ENCODE data around the gene ZNF614.
A peak's percentile ranks its signal among the peaks of the same experiment; 100 is the strongest.
"Not testable (repeated sequence)": the region's sequence is repeated elsewhere in the genome, so short reads cannot be mapped to it uniquely, and the experiment has no call there.

Gene ZNF614

DNA sequence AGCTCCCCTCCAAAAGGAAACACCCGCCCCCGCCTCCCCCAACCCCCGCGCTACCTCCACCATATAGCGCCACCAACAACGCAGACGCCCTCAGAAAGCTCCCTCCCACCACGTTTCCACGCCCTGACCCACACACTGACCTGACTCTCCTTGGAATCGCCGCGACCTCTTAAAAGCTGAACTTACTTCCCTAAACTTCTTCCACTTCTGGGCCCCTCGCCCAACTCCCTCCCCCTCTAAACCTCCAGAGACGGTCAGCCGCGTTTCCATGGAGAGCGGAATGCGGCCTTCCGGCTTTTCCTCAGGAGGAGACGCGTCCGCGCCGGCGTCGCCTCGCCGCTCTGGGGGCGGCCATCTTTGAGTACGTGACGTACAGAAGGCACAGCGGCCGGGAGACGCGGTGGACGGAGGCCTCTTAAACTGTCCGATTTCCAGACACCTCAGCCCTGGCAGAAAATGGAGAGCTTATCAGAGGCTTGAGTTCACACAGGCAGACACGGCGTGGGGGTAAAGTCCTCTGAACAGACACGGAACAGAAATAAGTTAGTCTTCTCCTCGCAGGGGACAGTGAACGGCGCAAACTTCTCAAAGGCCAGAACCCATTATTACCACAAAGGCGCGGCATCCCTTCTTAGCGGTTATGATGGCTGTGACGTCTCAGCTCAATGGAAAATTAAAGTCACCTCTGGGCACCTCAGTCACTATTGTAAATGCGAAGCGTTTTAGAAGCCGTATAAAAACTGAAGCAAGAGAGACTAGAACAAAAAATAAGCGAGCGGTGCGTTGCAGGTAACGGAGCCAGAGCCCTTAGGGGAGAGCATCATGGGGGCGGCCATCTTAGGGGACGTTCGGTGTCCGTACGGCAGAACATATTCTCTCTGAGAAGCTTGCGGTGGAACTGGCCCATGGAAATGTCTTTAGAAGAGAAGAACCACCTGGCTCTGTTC lies 20.6 kb upstream of the ZNF614 start, which contains the start of gene ZNF432:
Gene ZNF432, minus strand, starts transcription at position 284 of the 947 bp plus-strand sequence. CDS start 1,970 bp downstream, outside the sequence.
- peak within 1 kb of the TSS; percentile 61 to 76 for H3K4me3 ChIP-seq
- peaks cover 0 to 8% (median 0%) of the 10 kb centered on the region in 4 donors for H3K4me1 ChIP-seq
- peak within 1 kb of the TSS; percentile 91 to 94 for H3K27ac ChIP-seq
- peaks cover 22 to 33% (median 30%) of the 10 kb centered on the region in 3 donors for H3K36me3 ChIP-seq
- intact Hi-C loops (cut with DNase I; ENCODE audit: low total_unique reads): no loop called here
- DNase-seq: peak; percentile 94 to 98
- no peaks in the 10 kb centered on the region for H3K27me3 ChIP-seq
- TF ChIP-seq, protein P1, sequence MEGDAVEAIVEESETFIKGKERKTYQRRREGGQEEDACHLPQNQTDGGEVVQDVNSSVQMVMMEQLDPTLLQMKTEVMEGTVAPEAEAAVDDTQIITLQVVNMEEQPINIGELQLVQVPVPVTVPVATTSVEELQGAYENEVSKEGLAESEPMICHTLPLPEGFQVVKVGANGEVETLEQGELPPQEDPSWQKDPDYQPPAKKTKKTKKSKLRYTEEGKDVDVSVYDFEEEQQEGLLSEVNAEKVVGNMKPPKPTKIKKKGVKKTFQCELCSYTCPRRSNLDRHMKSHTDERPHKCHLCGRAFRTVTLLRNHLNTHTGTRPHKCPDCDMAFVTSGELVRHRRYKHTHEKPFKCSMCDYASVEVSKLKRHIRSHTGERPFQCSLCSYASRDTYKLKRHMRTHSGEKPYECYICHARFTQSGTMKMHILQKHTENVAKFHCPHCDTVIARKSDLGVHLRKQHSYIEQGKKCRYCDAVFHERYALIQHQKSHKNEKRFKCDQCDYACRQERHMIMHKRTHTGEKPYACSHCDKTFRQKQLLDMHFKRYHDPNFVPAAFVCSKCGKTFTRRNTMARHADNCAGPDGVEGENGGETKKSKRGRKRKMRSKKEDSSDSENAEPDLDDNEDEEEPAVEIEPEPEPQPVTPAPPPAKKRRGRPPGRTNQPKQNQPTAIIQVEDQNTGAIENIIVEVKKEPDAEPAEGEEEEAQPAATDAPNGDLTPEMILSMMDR (IDR thresholded peaks at IDR 0.05): no peak
- peaks cover 0 to 38% (median 12%) of the 10 kb centered on the region in 3 donors for H3K9me3 ChIP-seq

DNA sequence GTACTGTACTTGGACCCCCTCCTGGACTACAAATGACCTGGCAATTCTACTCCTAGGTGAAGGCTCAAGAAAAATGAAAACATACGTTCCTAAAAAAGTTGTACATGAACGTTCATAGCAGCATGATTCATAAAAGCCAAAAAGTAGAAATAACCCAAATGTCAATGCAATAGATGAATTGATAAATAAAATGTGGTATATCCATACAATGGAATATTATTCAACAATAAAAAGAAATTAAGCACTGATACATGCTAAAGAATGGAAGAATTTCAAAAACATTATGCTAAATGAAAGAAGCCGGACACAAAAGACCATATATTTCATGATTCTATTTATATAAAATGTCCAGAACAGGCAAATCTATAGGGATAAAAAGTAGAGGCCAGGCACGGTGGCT lies 11.0 kb upstream of the ZNF614 start:
- Histone ChIP-seq H3K4me1 (no peaks in the 10 kb centered on the region), H3K27me3 (no peaks in the 10 kb centered on the region), H3K4me3 (no peak overlapping the region), H3K36me3 (peaks cover 92 to 94% (median 93%) of the 10 kb centered on the region in 3 donors), H3K27ac (no peak overlapping the region), H3K9me3 (peaks cover 8 to 91% (median 66%) of the 10 kb centered on the region in 3 donors)
- TF ChIP-seq, protein P1 (IDR thresholded peaks at IDR 0.05): no peak
- intact Hi-C loops (cut with DNase I; ENCODE audit: low total_unique reads): no loop called here
- DNase-seq: no peak

DNA sequence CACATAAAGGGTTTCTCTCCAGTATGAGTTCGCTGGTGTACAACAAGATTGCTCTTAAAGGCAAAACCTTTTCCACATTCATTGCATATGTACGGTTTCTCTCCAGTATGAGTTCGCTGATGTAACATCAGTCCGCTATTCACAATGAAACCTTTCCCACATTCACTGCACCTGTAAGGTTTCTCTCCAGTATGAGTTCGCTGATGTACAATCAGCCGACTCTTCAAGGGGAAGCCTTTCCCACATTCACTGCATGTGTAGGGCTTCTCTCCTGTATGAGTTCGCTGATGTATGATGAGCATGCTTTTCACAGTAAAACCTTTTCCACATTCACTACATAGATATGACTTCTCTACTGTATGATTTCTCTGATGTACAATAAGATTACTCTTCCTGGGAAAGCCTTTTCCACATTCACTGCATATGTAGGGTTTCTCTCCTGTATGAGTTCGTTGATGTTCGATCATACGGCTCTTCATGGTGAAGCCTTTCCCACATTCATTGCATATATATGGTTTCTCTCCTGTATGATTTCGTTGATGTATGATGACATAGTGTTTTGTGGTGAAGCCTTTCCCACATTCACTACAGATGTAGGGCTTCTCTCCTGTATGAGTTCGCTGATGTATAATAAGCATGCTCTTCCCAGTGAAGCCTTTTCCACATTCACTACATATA lies 6.0 kb upstream of the ZNF614 start:
- DNase-seq: no peak
- H3K36me3 ChIP-seq: peaks cover 71 to 81% (median 81%) of the 10 kb centered on the region in 3 donors
- TF ChIP-seq, protein P1 (IDR thresholded peaks at IDR 0.05): no peak
- no peak overlapping the region for H3K4me3 ChIP-seq
- peaks cover 16 to 94% (median 81%) of the 10 kb centered on the region in 3 donors for H3K9me3 ChIP-seq
- no peaks in the 10 kb centered on the region for H3K4me1 ChIP-seq
- intact Hi-C loops (cut with DNase I; ENCODE audit: low total_unique reads): no loop called here
- H3K27me3 ChIP-seq: no peaks in the 10 kb centered on the region
- no peak overlapping the region for H3K27ac ChIP-seq

DNA sequence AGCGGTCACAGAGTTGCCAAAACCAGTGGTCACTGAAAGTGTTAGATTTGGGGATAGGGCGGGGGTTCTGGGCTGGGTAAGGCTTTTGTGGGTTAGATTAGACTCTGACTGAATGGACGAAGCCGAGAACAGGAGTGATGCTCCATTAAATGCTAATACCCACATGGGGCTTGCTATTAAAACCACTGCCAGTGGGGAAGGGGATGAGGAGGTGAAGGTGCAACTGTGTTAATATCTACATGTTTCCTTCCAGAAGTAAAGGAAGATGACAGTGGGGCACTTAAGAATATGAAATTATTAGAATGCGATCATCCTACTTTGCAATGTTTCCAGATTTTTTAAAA lies 573 bp upstream of the ZNF614 start:
- peak overlapping the region; percentile 93 to 94 for H3K27ac ChIP-seq
- H3K4me1 ChIP-seq: peaks cover 0 to 12% (median 10%) of the 10 kb centered on the region in 4 donors
- no peak for DNase-seq
- TF ChIP-seq, protein P1 (IDR thresholded peaks at IDR 0.05): no peak
- peak overlapping the region; percentile 79 to 87 for H3K4me3 ChIP-seq
- intact Hi-C loops (cut with DNase I; ENCODE audit: low total_unique reads): no loop called here
- H3K27me3 ChIP-seq: no peaks in the 10 kb centered on the region
- peaks cover 45 to 60% (median 54%) of the 10 kb centered on the region in 3 donors for H3K36me3 ChIP-seq
- peaks cover 7 to 72% (median 40%) of the 10 kb centered on the region in 3 donors for H3K9me3 ChIP-seq

DNA sequence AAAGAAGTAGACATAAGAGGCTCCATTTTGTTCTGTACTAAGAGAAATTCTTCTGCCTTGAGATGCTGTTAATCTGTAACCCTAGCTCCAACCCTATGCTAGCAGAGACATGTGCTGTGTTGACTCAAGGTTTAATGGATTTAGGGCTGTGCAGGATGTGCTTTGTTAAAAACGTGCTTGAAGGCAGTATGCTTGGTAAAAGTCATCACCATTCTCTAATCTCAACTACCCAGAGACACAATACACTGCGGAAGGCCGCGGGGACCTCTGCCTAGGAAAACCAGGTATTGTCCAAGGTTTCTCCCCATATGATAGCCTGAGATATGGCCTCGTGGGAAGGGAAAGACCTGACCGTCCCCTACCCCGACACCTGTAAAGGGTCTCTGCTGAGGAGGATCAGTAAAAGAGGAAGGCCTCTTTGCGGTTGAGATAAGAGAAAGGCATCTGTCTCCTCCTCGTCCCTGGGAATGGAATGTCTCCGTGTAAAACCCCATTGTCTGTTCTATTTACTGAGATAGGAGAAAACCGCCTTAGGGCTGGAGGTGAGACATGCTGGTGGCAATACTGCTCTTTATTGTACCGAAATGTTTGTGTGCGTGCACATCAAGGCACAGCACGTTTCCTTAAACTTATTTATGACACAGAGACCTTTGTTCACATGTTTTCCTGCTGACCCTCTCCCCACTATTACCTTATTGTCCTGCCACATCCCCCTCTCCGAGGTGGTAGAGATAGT lies 1.8 kb downstream of the ZNF614 start:
- peaks cover 53 to 58% (median 56%) of the 10 kb centered on the region in 3 donors for H3K36me3 ChIP-seq

DNA sequence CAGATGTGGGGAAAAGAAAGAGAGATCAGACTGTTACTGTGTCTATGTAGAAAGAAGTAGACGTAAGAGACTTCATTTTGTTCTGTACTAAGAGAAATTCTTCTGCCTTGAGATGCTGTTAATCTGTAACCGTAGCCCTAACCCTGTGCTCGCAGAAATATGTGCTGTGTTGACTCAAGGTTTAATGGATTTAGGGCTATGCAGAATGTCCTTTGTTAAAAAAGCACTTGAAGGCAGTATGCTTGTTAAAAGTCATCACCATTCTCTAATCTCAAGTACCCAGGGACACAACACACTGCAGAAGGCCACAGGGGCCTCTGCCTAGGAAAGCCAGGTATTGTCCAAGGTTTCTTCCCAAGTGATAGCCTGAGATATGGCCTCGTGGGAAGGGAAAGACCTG lies 3.7 kb downstream of the ZNF614 start:
- H3K27me3 ChIP-seq; H3K27ac ChIP-seq; H3K4me3 ChIP-seq; DNase-seq; intact Hi-C loops (cut with DNase I; ENCODE audit: low total_unique reads): not testable (repeated sequence)
- Histone ChIP-seq H3K4me1 (peaks cover 0 to 12% (median 10%) of the 10 kb centered on the region in 4 donors), H3K36me3 (peaks cover 70 to 75% (median 71%) of the 10 kb centered on the region in 3 donors), H3K9me3 (peaks cover 4 to 73% (median 48%) of the 10 kb centered on the region in 3 donors)

More for the DNA sequence above, 1.8 kb downstream of the ZNF614 start:
- H3K27me3 ChIP-seq; H3K27ac ChIP-seq; H3K4me3 ChIP-seq; DNase-seq; intact Hi-C loops (cut with DNase I; ENCODE audit: low total_unique reads): not testable (repeated sequence)
- peaks cover 0 to 12% (median 10%) of the 10 kb centered on the region in 4 donors for H3K4me1 ChIP-seq
- peaks cover 3 to 70% (median 37%) of the 10 kb centered on the region in 3 donors for H3K9me3 ChIP-seq

Measured in tibial artery (tissue), 4 donors.